Brain microvascular endothelial cell (primary cell): Measurements from ENCODE around the gene LCTL.

Experiments used
- DNase-seq: peaks from one replicate; pipeline ENCODE4 v3.0.0-alpha.2; 2020
- H3K27ac ChIP-seq: fragments of 250-450 bp; sonication (Bioruptor Pico); 2 replicates; pipeline ENCODE4 v1.5.1; 2020; ENCODE audit warnings: mild to moderate bottlenecking, moderate library complexity
- H3K27me3 ChIP-seq: fragments of 250-450 bp; sonication (Bioruptor Pico); replicated peaks from 2 replicates; pipeline ENCODE4 v1.5.1; 2020; ENCODE audit warnings: mild to moderate bottlenecking
- H3K36me3 ChIP-seq: fragments of 250-450 bp; sonication (Bioruptor Pico); replicated peaks from 2 replicates; pipeline ENCODE4 v1.5.1; 2020; ENCODE audit warnings: mild to moderate bottlenecking
- H3K4me3 ChIP-seq: 2 replicates; pipeline ENCODE4 v1.5.1; 2011; ENCODE audit warnings: low read depth, mild to moderate bottlenecking, control low read depth, low read length, moderate library complexity
- CTCF ChIP-seq: IDR thresholded peaks from 2 replicates; pipeline ENCODE4 v1.5.1; 2011; ENCODE audit warnings: low read depth, mild to moderate bottlenecking, moderate library complexity, low read length, control low read depth, inconsistent platforms; ENCODE audit errors: missing control alignments
- in situ Hi-C: cut with HindIII; loops from 2 replicates; pipeline ENCODE4 v1.10.0; 2017; ENCODE audit warnings: low sequenced_read_pairs, low pct_ligation_motif_present

LCTL gene

DNA sequence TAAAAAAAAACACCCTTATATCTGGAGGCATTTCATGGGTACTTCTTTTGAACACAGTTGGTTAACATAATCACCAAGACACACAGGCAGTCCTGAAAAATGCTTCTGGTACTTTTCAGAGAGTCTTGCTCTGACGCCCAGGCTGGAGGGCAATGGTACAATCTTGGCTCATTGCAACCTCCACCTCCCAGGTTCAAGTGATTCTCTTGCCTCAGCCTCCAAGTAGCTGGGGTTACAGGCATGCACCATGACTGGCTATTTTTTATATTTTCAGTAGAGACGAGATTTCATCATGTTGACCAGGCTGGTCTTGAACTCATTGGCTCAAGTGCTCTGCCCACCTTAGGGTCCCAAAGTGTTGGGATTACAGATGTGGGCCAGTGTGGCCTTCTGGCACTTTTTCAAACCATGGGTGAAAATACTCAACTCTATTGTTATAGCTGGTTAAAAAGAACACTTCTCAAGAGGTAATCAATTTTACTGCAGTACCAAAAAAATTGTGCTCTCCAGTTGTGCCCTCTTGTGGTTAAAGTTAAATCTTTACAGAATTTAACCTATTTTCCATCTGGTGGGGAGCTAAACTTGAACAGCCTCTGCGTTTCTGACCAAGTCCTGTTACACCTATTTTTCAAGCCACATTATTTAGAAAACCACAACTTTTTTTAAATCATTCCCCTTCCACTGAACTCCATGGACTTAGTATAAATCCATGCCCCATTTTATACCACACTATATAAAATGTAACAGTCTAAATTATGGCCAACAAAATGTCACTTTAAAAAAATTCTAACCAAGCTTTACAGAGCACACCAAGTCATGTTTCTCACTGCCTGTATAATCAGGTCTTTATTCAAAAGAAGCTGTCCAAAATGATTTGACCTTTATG is 67.1 kb downstream of the LCTL start:
- H3K27ac ChIP-seq = no peak overlapping the region
- TF ChIP-seq CTCF = peak; percentile 13
- in situ Hi-C loops = no loop called here
- no peak for DNase-seq
- H3K27me3 ChIP-seq = no peaks in the 10 kb centered on the region
- peaks cover 64% of the 10 kb centered on the region for H3K36me3 ChIP-seq
- H3K4me3 ChIP-seq = no peak overlapping the region
